B cell (primary cell): ENCODE measurements around the gene AGBL4. TPM values are rescaled to one million over a fixed set of nuclear protein-coding genes. Genes with fewer than 3 reads are reported as not detected.

ENCODE experiments used
- ATAC-seq: fragments of 200-7000 bp; cut with Tn5 transposase; one replicate; pipeline ENCODE4 v1.10.0; 2021; ENCODE audit warnings: low read depth, mild to moderate bottlenecking, moderate number of reproducible peaks, moderate library complexity
- CTCF ChIA-PET: fragments of 350-600 bp; sonication (Branson Sonifier 250); formaldehyde crosslinking; loops from one replicate; lab custom pipeline; 2021; ENCODE audit warnings: antibody characterized with exemption, inconsistent platforms; lab: Charles Lee
- POLR2A ChIA-PET: fragments of 350-600 bp; sonication (Branson Sonifier 250); formaldehyde crosslinking; loops from one replicate; lab custom pipeline; 2021; ENCODE audit warnings: antibody characterized with exemption; lab: Charles Lee
- DNase-seq: peaks from one replicate; pipeline ENCODE4 v3.0.0; 2013
- H2AFZ ChIP-seq: 2 replicates; pipeline ENCODE4 v1.6.1; 2012; ENCODE audit warnings: mild to moderate bottlenecking, low read depth, low read length; ENCODE audit not compliant: insufficient read depth, poor library complexity, severe bottlenecking
- H3K27ac ChIP-seq, 2 donors: 1 replicate in 1 of 2; 2 replicates in 1 of 2; pipeline ENCODE4 v1.5.1; 2012 to 2013; ENCODE audit warnings: low read length in 2 of 2, mild to moderate bottlenecking in 2 of 2, moderate library complexity in 1 of 2
- H3K27me3 ChIP-seq, 4 experiments: fragments of 200-600 bp in 1 of 4; sonication (generic) in 1 of 4; replicated peaks in 1 of 4; 1 replicate in 2 of 4; 2 replicates in 2 of 4; pipeline versions ENCODE4 v1.6.1 to v1.7.0; 2013 to 2016; ENCODE audit warnings: low read length in 3 of 4, mild to moderate bottlenecking in 2 of 4, mixed read lengths in 1 of 4, moderate library complexity in 1 of 4; ENCODE audit not compliant: insufficient read depth in 4 of 4, control insufficient read depth in 3 of 4; ENCODE audit errors: control extremely low read depth in 1 of 4
- H3K36me3 ChIP-seq, 2 experiments: replicated peaks in 1 of 2; 1 replicate in 1 of 2; 2 replicates in 1 of 2; pipeline versions ENCODE4 v1.6.1 to v1.7.1; 2013; ENCODE audit warnings: low read length in 1 of 2; ENCODE audit not compliant: insufficient read depth in 2 of 2, control insufficient read depth in 1 of 2; ENCODE audit errors: control extremely low read depth in 1 of 2, extremely low read depth in 1 of 2
- H3K4me1 ChIP-seq, 2 donors: fragments of 200-600 bp in 1 of 2; sonication (generic) in 1 of 2; 1 replicate in 1 of 2; 2 replicates in 1 of 2; pipeline versions ENCODE4 v1.5.1 to v1.6.1; 2013 to 2017; ENCODE audit warnings: low read length in 2 of 2; ENCODE audit not compliant: control insufficient read depth in 2 of 2, insufficient read depth in 2 of 2
- H3K4me2 ChIP-seq: replicated peaks from 2 replicates; pipeline ENCODE3; 2012; ENCODE audit warnings: mild to moderate bottlenecking, low read depth, low read length; ENCODE audit not compliant: poor library complexity, severe bottlenecking
- H3K4me3 ChIP-seq, 5 experiments: fragments of 200-600 bp in 1 of 5; sonication (generic) in 1 of 5; 1 replicate in 3 of 5; 2 replicates in 2 of 5; pipeline versions ENCODE4 v1.5.1 to v1.7.0; 2011 to 2016; ENCODE audit warnings: low read length in 4 of 5, mild to moderate bottlenecking in 4 of 5, low read depth in 2 of 5, control low read depth in 1 of 5, moderate library complexity in 1 of 5; ENCODE audit not compliant: insufficient read depth in 1 of 5; ENCODE audit errors: control extremely low read depth in 1 of 5, extremely low read depth in 1 of 5
- H3K79me2 ChIP-seq: fragments of 200-600 bp; sonication (generic); one replicate; pipeline ENCODE4 v1.6.0; 2016; ENCODE audit warnings: low read length; ENCODE audit not compliant: control insufficient read depth, insufficient read depth
- H3K9ac ChIP-seq: fragments of 200-600 bp; sonication (generic); 2 replicates; pipeline ENCODE4 v1.6.1; 2017; ENCODE audit warnings: mild to moderate bottlenecking, low read length, moderate library complexity
- H3K9me3 ChIP-seq, 3 donors: one replicate each; pipeline versions ENCODE4 v1.6.1 to v1.7.1; 2013; ENCODE audit warnings: low read length in 2 of 3; ENCODE audit not compliant: control insufficient read depth in 2 of 3, insufficient read depth in 1 of 3; ENCODE audit errors: control extremely low read depth in 1 of 3
- H4K20me1 ChIP-seq: 2 replicates; pipeline ENCODE4 v1.6.0; 2012; ENCODE audit warnings: mild to moderate bottlenecking, low read length; ENCODE audit not compliant: insufficient read depth, control insufficient read depth, poor library complexity, severe bottlenecking
- H3K27ac Mint-ChIP-seq: one replicate; pipeline ENCODE4 v1.8.0; 2021; ENCODE audit warnings: mixed read lengths
- H3K27me3 Mint-ChIP-seq: one replicate; pipeline ENCODE4 v1.8.0; 2021; ENCODE audit warnings: mixed read lengths
- H3K4me1 Mint-ChIP-seq: one replicate; pipeline ENCODE4 v1.8.0; 2021; ENCODE audit warnings: mixed read lengths
- H3K4me3 Mint-ChIP-seq: one replicate; pipeline ENCODE4 v1.8.0; 2021; ENCODE audit warnings: mixed read lengths
- H3K9me3 Mint-ChIP-seq: one replicate; pipeline ENCODE4 v1.8.0; 2022; ENCODE audit warnings: mixed read lengths; ENCODE audit not compliant: insufficient read depth
- CTCF ChIP-seq: fragments of 200-600 bp; IDR thresholded peaks from one replicate; pipeline ENCODE4 v1.8.0; 2022; ENCODE audit warnings: antibody characterized with exemption, mild to moderate bottlenecking
- EZH2 ChIP-seq: IDR thresholded peaks from 2 replicates; pipeline ENCODE4 v1.6.1; 2012; ENCODE audit warnings: borderline replicate concordance, low read depth, mild to moderate bottlenecking, moderate library complexity, low read length; ENCODE audit not compliant: insufficient read depth, poor library complexity, severe bottlenecking
- WGBS: methylation state at CpG from one replicate; pipeline ENCODE4 v1.1.5; 2013; ENCODE audit warnings: missing lambda C conversion rate; ENCODE audit not compliant: insufficient coverage; 5-methylcytosine and 5-hydroxymethylcytosine counted together
- intact Hi-C: fragments of 100-400 bp; cut with micrococcal nuclease; formaldehyde crosslinking; loops from one replicate; pipeline ENCODE4 v1.10.0; 2022
- polyA plus RNA-seq: library from polyadenylated mRNA; depleted of rRNA; stranded (reverse); fragments of >200 nt; gene quantifications from 2 replicates; pipeline ENCODE4 v1.2.3, GENCODE V29; 2012
- total RNA-seq, 2 donors: library from RNA; stranded (reverse); fragments of 120-200 nt in 1 of 2; gene quantifications; 1 replicate in 1 of 2; 2 replicates in 1 of 2; pipeline versions ENCODE4 v1.2.3 to v1.2.4, GENCODE V29; 2013 to 2022

AGBL4 gene
- total and polyA plus RNA-seq, 2 donors (not counting 1 experiment from before 2014, with no cell fraction given), result 0.07 to 0.12 TPM

- Mint-ChIP-seq H3K9me3 (no peaks in the 10 kb centered on the region), H3K4me3 (no peak overlapping the region), H3K27me3 (no peaks in the 10 kb centered on the region), H3K27ac (no peak overlapping the region), H3K4me1 (no peaks in the 10 kb centered on the region)
- H3K9ac ChIP-seq, result no peak overlapping the region
- H3K4me2 ChIP-seq, result no peak overlapping the region
- no peak for TF ChIP-seq EZH2
- TF ChIP-seq CTCF, result no peak
- DNase-seq, result no peak
- WGBS, result 100% methylated on average over 1 of the region's 1 CpG
- intact Hi-C loops, result no loop called here
- H3K27me3 ChIP-seq, result no peaks in the 10 kb centered on the region
- ATAC-seq, result no peak
- H3K27ac ChIP-seq, result no peak overlapping the region
- H3K4me1 ChIP-seq, result no peaks in the 10 kb centered on the region
- H3K36me3 ChIP-seq, result no peaks in the 10 kb centered on the region
- H4K20me1 ChIP-seq, result no peaks in the 10 kb centered on the region
- H3K79me2 ChIP-seq, result no peaks in the 10 kb centered on the region
- ChIA-PET POLR2A (no interaction called here), CTCF (no interaction called here)
- H3K9me3 ChIP-seq, result no peaks in the 10 kb centered on the region
- no peak overlapping the region for H3K4me3 ChIP-seq
- H2AFZ ChIP-seq, result no peak overlapping the region
Measured at GRCh38 chr1:49526672-49527071, 497.1 kb downstream of the AGBL4 start.

GRCh38 chr1:49523764-49524163 lies 500.0 kb downstream of the AGBL4 start:
- H3K27ac ChIP-seq, result no peak overlapping the region
- Mint-ChIP-seq H3K4me1 (no peaks in the 10 kb centered on the region), H3K27me3 (no peaks in the 10 kb centered on the region), H3K27ac (no peak overlapping the region), H3K4me3 (no peak overlapping the region), H3K9me3 (no peaks in the 10 kb centered on the region)
- H3K9me3 ChIP-seq, result no peaks in the 10 kb centered on the region
- no peaks in the 10 kb centered on the region for H3K4me1 ChIP-seq
- no peaks in the 10 kb centered on the region for H3K27me3 ChIP-seq
- H3K4me2 ChIP-seq, result no peak overlapping the region
- no peak overlapping the region for H3K4me3 ChIP-seq
- DNase-seq (no peak), ATAC-seq (no peak)
- ChIA-PET POLR2A (no interaction called here), CTCF (no interaction called here)
- no peaks in the 10 kb centered on the region for H3K36me3 ChIP-seq
- H3K9ac ChIP-seq, result no peak overlapping the region
- intact Hi-C loops, result no loop called here
- H3K79me2 ChIP-seq, result no peaks in the 10 kb centered on the region
- H2AFZ ChIP-seq, result no peak overlapping the region
- no peaks in the 10 kb centered on the region for H4K20me1 ChIP-seq
- no peak for TF ChIP-seq CTCF
- no peak for TF ChIP-seq EZH2
- WGBS, result no CpG with 5 or more reads among the region's 1 CpG
